Suprapubic skin (tissue), 4 donors: ENCODE measurements around the gene KLF13.

Experiments
- CTCF ChIP-seq, 2 donors: fragments of 200-600 bp in 1 of 2; fragments of 450-650 bp in 1 of 2; sonication (generic) in 1 of 2; IDR thresholded peaks; one replicate each; pipeline ENCODE4 v1.5.1; 2016 to 2019; ENCODE audit warnings: antibody characterized with exemption in 2 of 2, mild to moderate bottlenecking in 1 of 2, moderate library complexity in 1 of 2
- EP300 ChIP-seq: sonication (generic); formaldehyde crosslinking; IDR thresholded peaks from one replicate; pipeline ENCODE4 v1.6.1; 2017; ENCODE audit warnings: antibody characterized with exemption
- POLR2A ChIP-seq, 2 donors: fragments of 450-650 bp; IDR thresholded peaks; one replicate each; pipeline ENCODE4 v1.6.1; 2017; ENCODE audit warnings: antibody characterized with exemption in 2 of 2, mild to moderate bottlenecking in 2 of 2, moderate library complexity in 2 of 2
- POLR2AphosphoS5 ChIP-seq, 3 donors: sonication (generic); formaldehyde crosslinking; IDR thresholded peaks; one replicate each; pipeline ENCODE4 v1.6.1; 2017; ENCODE audit warnings: antibody characterized with exemption in 3 of 3

DNA sequence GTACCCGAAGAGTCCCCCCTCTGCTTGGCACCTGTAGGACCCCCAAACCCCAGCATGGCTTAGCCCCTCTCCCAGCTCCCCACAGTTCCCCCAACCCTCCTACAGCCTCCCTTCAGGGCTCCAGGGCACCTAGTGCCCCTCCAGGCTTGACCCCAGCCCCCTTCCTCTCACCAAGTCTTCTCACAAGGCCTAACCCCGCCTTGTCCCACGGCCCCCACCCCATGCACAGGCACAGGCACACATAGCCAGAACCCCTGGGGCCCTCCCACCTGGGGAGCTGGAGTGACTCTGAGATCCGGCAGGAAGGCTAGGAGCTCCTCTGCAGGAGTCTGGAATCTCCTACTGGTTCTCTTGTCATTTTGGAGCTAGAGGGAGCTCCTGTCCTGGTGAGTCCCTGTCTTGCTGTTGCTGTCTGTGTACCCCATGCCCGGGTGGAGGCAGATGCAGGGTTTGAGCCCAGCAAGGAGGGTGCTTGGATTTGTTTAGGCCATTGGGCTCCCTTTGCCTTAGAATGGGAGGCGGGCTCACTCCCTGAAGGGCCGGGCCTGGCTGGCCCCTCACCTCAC lies 39.6 kb downstream of the KLF13 start:
- TF ChIP-seq CTCF (IDR thresholded peaks at IDR 0.05), result no peak
- TF ChIP-seq POLR2A (IDR thresholded peaks at IDR 0.05), result no peak
- no peak for TF ChIP-seq POLR2AphosphoS5 (IDR thresholded peaks at IDR 0.05)
- TF ChIP-seq EP300, result no peak
